GM18498 (cell line): Measurements from ENCODE around the gene MN1.

Experiments
- ATAC-seq: cut with Tn5 transposase; IDR thresholded peaks from one replicate; pipeline ENCODE4 v1.9.1; 2021; ENCODE audit warnings: mild to moderate bottlenecking, moderate library complexity; ENCODE audit not compliant: unreplicated experiment

MN1 gene

GRCh38 chr22:27719036-27719347 lies 82.6 kb downstream of the MN1 start:
- ATAC-seq: no peak

GRCh38 chr22:27718186-27719035 lies 83.1 kb downstream of the MN1 start:
- ATAC-seq: no peak

- no peak for ATAC-seq
Observed at GRCh38 chr22:27717094-27717493, 84.5 kb downstream of the MN1 start.

GRCh38 chr22:27716074-27716473 lies 85.5 kb downstream of the MN1 start:
- ATAC-seq: no peak

GRCh38 chr22:27715106-27715505 lies 86.5 kb downstream of the MN1 start:
- ATAC-seq: no peak

GRCh38 chr22:27714068-27714467 lies 87.5 kb downstream of the MN1 start:
- ATAC-seq: no peak

GRCh38 chr22:27713461-27713860 lies 88.1 kb downstream of the MN1 start:
- ATAC-seq: no peak

- no peak for ATAC-seq
Observed at GRCh38 chr22:27711756-27712155, 89.8 kb downstream of the MN1 start.

- no peak for ATAC-seq
Observed at GRCh38 chr22:27711012-27711411, 90.5 kb downstream of the MN1 start.

GRCh38 chr22:27709919-27710675 lies 91.5 kb downstream of the MN1 start:
- no peak for ATAC-seq

- no peak for ATAC-seq
Observed at GRCh38 chr22:27706489-27706888, 95.1 kb downstream of the MN1 start.

GRCh38 chr22:27705408-27706080 lies 96.0 kb downstream of the MN1 start:
- ATAC-seq: no peak

- no peak for ATAC-seq
Observed at GRCh38 chr22:27704581-27704980, 97.0 kb downstream of the MN1 start.

- no peak for ATAC-seq
Observed at GRCh38 chr22:27699383-27700019, 102.1 kb downstream of the MN1 start.

- no peak for ATAC-seq
Observed at GRCh38 chr22:27698813-27699212, 102.7 kb downstream of the MN1 start.
